Sigmoid colon (tissue), 7 donors: Measurements from ENCODE around the gene ROPN1B. TPM values are rescaled to one million over a fixed set of nuclear protein-coding genes. Genes with fewer than 3 reads are reported as not detected.

Experiments used
- DNase-seq: peaks from one replicate; pipeline ENCODE4 v3.0.0-alpha.2; 2019
- H3K27ac ChIP-seq, 4 donors: fragments of 200-600 bp; sonication (generic); one replicate each; pipeline ENCODE4 v1.5.1; 2016 to 2019; ENCODE audit warnings: mild to moderate bottlenecking in 1 of 4
- H3K27me3 ChIP-seq, 3 donors: fragments of 200-600 bp; sonication (generic); one replicate each; pipeline ENCODE4 v1.5.1; 2019; ENCODE audit warnings: mild to moderate bottlenecking in 1 of 3
- H3K36me3 ChIP-seq, 4 donors: fragments of 200-600 bp; sonication (generic); one replicate each; pipeline ENCODE4 v1.5.1; 2016 to 2019
- H3K4me1 ChIP-seq, 4 donors: fragments of 200-600 bp; sonication (generic); one replicate each; pipeline ENCODE4 v1.5.1; 2017 to 2019
- H3K4me3 ChIP-seq, 4 donors: fragments of 200-600 bp; sonication (generic); one replicate each; pipeline ENCODE4 v1.5.1; 2017 to 2019; ENCODE audit warnings: mild to moderate bottlenecking in 2 of 4, moderate library complexity in 1 of 4
- H3K9me3 ChIP-seq, 4 donors: fragments of 200-600 bp in 3 of 4; sonication (generic) in 3 of 4; one replicate each; pipeline versions ENCODE4 v1.5.1 to v1.6.1; 2013 to 2019
- CTCF ChIP-seq, 4 experiments: fragments of 450-650 bp in 3 of 4; fragments of 200-600 bp in 1 of 4; IDR thresholded peaks; one replicate each; pipeline ENCODE4 v1.5.1; 2016 to 2019; ENCODE audit warnings: antibody characterized with exemption in 4 of 4, mild to moderate bottlenecking in 3 of 4, moderate library complexity in 2 of 4
- EP300 ChIP-seq, 4 donors: sonication (generic); formaldehyde crosslinking; IDR thresholded peaks; one replicate each; pipeline ENCODE4 v1.6.1; 2017; ENCODE audit warnings: antibody characterized with exemption in 4 of 4
- POLR2A ChIP-seq, 2 donors: fragments of 450-650 bp; IDR thresholded peaks; one replicate each; pipeline ENCODE4 v1.6.1; 2016; ENCODE audit warnings: antibody characterized with exemption in 2 of 2, mild to moderate bottlenecking in 2 of 2, moderate library complexity in 2 of 2
- POLR2AphosphoS5 ChIP-seq, 4 donors: sonication (generic); formaldehyde crosslinking; IDR thresholded peaks; one replicate each; pipeline ENCODE4 v1.6.1; 2017; ENCODE audit warnings: antibody characterized with exemption in 4 of 4
- WGBS, 2 donors: extraction: QIAGEN DNeasy Blood & Tissue Kit; methylation state at CpG; one replicate each; pipeline ENCODE4 v1.1.7; 2013; 5-methylcytosine and 5-hydroxymethylcytosine counted together
- intact Hi-C: fragments of 100-400 bp; cut with DNase I; formaldehyde crosslinking; loops from one replicate; pipeline ENCODE4 v1.15.1; 2023
- polyA plus RNA-seq, 3 donors: library from polyadenylated mRNA; stranded (reverse); fragments of 200-250 nt; gene quantifications; one replicate each; pipeline ENCODE4 v1.2.3, GENCODE V29; 2013
- total RNA-seq, 4 donors: library from RNA; depleted of rRNA; stranded (reverse); fragments of >200 nt; gene quantifications; one replicate each; pipeline ENCODE4 v1.1.0, GENCODE V29; 2016
- donor health status: healthy with polysubstance abuse.
- donor health status: Bipolar disorder and iron deficiency.
- donor health status: healthy.

The ROPN1B gene
- total and polyA plus RNA-seq, 7 donors = 0.06 to 1.1 TPM; not detected in 5

GRCh38 chr3:126023390-126023789 lies 54.4 kb downstream of the ROPN1B start:
- Histone ChIP-seq H3K4me3 (no peak overlapping the region), H3K27me3 (no peaks in the 10 kb centered on the region), H3K27ac (no peak overlapping the region), H3K4me1 (peaks cover 0 to 11% (median 0%) of the 10 kb centered on the region in 4 donors), H3K9me3 (peaks cover 0 to 8% (median 0%) of the 10 kb centered on the region in 4 donors), H3K36me3 (peaks cover 0 to 39% (median 3%) of the 10 kb centered on the region in 4 donors)
- intact Hi-C loops = no loop called here
- 86 to 87% methylated on average over 10 of the region's 10 CpGs for WGBS, 2 donors
- DNase-seq = no peak
- TF ChIP-seq POLR2A (IDR thresholded peaks at IDR 0.05) = no peak
- no peak for TF ChIP-seq CTCF (IDR thresholded peaks at IDR 0.05)
- TF ChIP-seq POLR2AphosphoS5 (IDR thresholded peaks at IDR 0.05) = no peak
- no peak for TF ChIP-seq EP300 (IDR thresholded peaks at IDR 0.05)

- Histone ChIP-seq H3K27ac (no peak overlapping the region), H3K27me3 (no peaks in the 10 kb centered on the region), H3K36me3 (peaks cover 0 to 39% (median 4%) of the 10 kb centered on the region in 4 donors), H3K4me3 (no peak overlapping the region), H3K4me1 (peaks cover 0 to 9% (median 0%) of the 10 kb centered on the region in 4 donors), H3K9me3 (peaks cover 0 to 8% (median 0%) of the 10 kb centered on the region in 4 donors)
- WGBS, 2 donors = 93% methylated on average over 9 of the region's 9 CpGs
- DNase-seq = no peak
- intact Hi-C loops = no loop called here
- no peak for TF ChIP-seq CTCF (IDR thresholded peaks at IDR 0.05)
- no peak for TF ChIP-seq EP300 (IDR thresholded peaks at IDR 0.05)
- no peak for TF ChIP-seq POLR2AphosphoS5 (IDR thresholded peaks at IDR 0.05)
- TF ChIP-seq POLR2A (IDR thresholded peaks at IDR 0.05) = no peak
Measured at GRCh38 chr3:126024049-126024854, 55.3 kb downstream of the ROPN1B start.

- Histone ChIP-seq H3K36me3 (peaks cover 0 to 35% (median 4%) of the 10 kb centered on the region in 4 donors), H3K4me1 (peaks cover 0 to 9% (median 0%) of the 10 kb centered on the region in 4 donors), H3K27ac (no peak overlapping the region), H3K4me3 (no peak overlapping the region), H3K9me3 (peaks cover 0 to 8% (median 0%) of the 10 kb centered on the region in 4 donors), H3K27me3 (no peaks in the 10 kb centered on the region)
- 90 to 94% methylated on average over 14 of the region's 14 CpGs for WGBS, 2 donors
- TF ChIP-seq CTCF (IDR thresholded peaks at IDR 0.05) (no peak), EP300 (IDR thresholded peaks at IDR 0.05) (no peak), POLR2AphosphoS5 (IDR thresholded peaks at IDR 0.05) (no peak), POLR2A (IDR thresholded peaks at IDR 0.05) (no peak)
- intact Hi-C loops = no loop called here
- no peak for DNase-seq
Measured at GRCh38 chr3:126025116-126025729, 56.2 kb downstream of the ROPN1B start.

GRCh38 chr3:126025862-126026261 lies 56.9 kb downstream of the ROPN1B start:
- H3K4me1 ChIP-seq = peaks cover 0 to 9% (median 0%) of the 10 kb centered on the region in 4 donors
- H3K36me3 ChIP-seq = peaks cover 0 to 35% (median 4%) of the 10 kb centered on the region in 4 donors
- 93 to 96% methylated on average over 4 of the region's 4 CpGs for WGBS, 2 donors
- intact Hi-C loops = no loop called here
- TF ChIP-seq EP300 (IDR thresholded peaks at IDR 0.05) (no peak), POLR2AphosphoS5 (IDR thresholded peaks at IDR 0.05) (no peak), POLR2A (IDR thresholded peaks at IDR 0.05) (no peak), CTCF (IDR thresholded peaks at IDR 0.05) (no peak)
- no peak for DNase-seq
- H3K9me3 ChIP-seq = peaks cover 0 to 8% (median 0%) of the 10 kb centered on the region in 4 donors
- H3K27me3 ChIP-seq = no peaks in the 10 kb centered on the region
- H3K27ac ChIP-seq = no peak overlapping the region
- no peak overlapping the region for H3K4me3 ChIP-seq
